NT2/D1 (cell line): ENCODE results near the gene WDR64.

Source experiments
- SUZ12 ChIP-seq: IDR thresholded peaks from 2 replicates; pipeline ENCODE4 v1.6.1; 2011; ENCODE audit not compliant: insufficient read length, insufficient read depth; ENCODE audit errors: extremely low read depth
- YY1 ChIP-seq: IDR thresholded peaks from 2 replicates; pipeline ENCODE4 v1.6.1; 2011; ENCODE audit not compliant: insufficient read length, insufficient read depth

GRCh38 chr1:241716915-241717656 is 65.0 kb downstream of the WDR64 start:
- TF ChIP-seq SUZ12 (no peak), YY1 (no peak)
